H1 (cell line): ENCODE results near the gene RBM6. TPM values are rescaled to one million over a fixed set of nuclear protein-coding genes. Genes with fewer than 3 reads are reported as not detected.

Experiments used
- CTCF ChIA-PET: fragments of 300-600 bp; sonication (Branson Sonifier 250); formaldehyde crosslinking; loops from one replicate; lab custom pipeline; 2021; ENCODE audit not compliant: partially characterized antibody; lab: Charles Lee
- POLR2A ChIA-PET: fragments of 300-600 bp; sonication (Branson Sonifier 250); formaldehyde crosslinking; loops from one replicate; lab custom pipeline; 2021; ENCODE audit warnings: inconsistent platforms; ENCODE audit not compliant: partially characterized antibody; lab: Charles Lee
- DNase-seq, 2 experiments: peaks; one replicate each; pipeline versions ENCODE4 v3.0.0 to v3.0.0-alpha.2; 2010 to 2022; ENCODE audit warnings: low spot score in 2 of 2, low read depth in 1 of 2, mixed read lengths in 1 of 2
- FAIRE-seq: peaks from 2 replicates; lab custom pipeline; 2011; peaks lifted over from hg19 to GRCh38; lab: Jason Lieb, UNC
- H2AFZ ChIP-seq: 2 replicates; pipeline ENCODE4 v1.8.1; 2012; ENCODE audit warnings: low read length, inconsistent platforms
- H2AK5ac ChIP-seq: 2 replicates; pipeline ENCODE4 v1.6.1; 2013; ENCODE audit warnings: low read depth, low read length
- H2BK120ac ChIP-seq: replicated peaks from 2 replicates; pipeline ENCODE3; 2013; ENCODE audit warnings: low read depth, low read length, inconsistent platforms
- H2BK12ac ChIP-seq: 2 replicates; pipeline ENCODE4 v1.6.1; 2013; ENCODE audit warnings: low read depth, low read length
- H2BK15ac ChIP-seq: 2 replicates; pipeline ENCODE4 v1.6.1; 2013; ENCODE audit warnings: low read length
- H2BK20ac ChIP-seq: 2 replicates; pipeline ENCODE4 v1.6.1; 2013; ENCODE audit warnings: low read length
- H2BK5ac ChIP-seq: 2 replicates; pipeline ENCODE4 v1.6.1; 2013; ENCODE audit warnings: low read depth, low read length
- H3K14ac ChIP-seq: 2 replicates; pipeline ENCODE4 v1.6.1; 2013; ENCODE audit warnings: inconsistent platforms; ENCODE audit not compliant: insufficient read length
- H3K18ac ChIP-seq: 2 replicates; pipeline ENCODE4 v1.6.1; 2013; ENCODE audit warnings: low read length; ENCODE audit errors: extremely low read depth
- H3K23ac ChIP-seq: 2 replicates; pipeline ENCODE4 v1.6.1; 2013; ENCODE audit warnings: inconsistent platforms; ENCODE audit not compliant: insufficient read length
- H3K23me2 ChIP-seq: 2 replicates; pipeline ENCODE4 v1.6.1; 2013; ENCODE audit warnings: low read depth, low read length
- H3K27ac ChIP-seq: 2 replicates; pipeline ENCODE4 v1.6.1; 2011; ENCODE audit warnings: low read depth, low read length, inconsistent platforms
- H3K27me3 ChIP-seq, 4 experiments: replicated peaks in 1 of 4; 1 replicate in 1 of 4; 2 replicates in 3 of 4; pipeline versions ENCODE4 v1.6.1 to v1.8.1; 2011 to 2013; ENCODE audit warnings: low read length in 3 of 4, mild to moderate bottlenecking in 3 of 4, inconsistent platforms in 2 of 4, mixed read lengths in 2 of 4, moderate library complexity in 1 of 4; ENCODE audit not compliant: control insufficient read depth in 3 of 4, insufficient read depth in 3 of 4; ENCODE audit errors: extremely low read depth in 1 of 4
- H3K36me3 ChIP-seq, 4 experiments: 2 replicates each; pipeline versions ENCODE4 v1.6.1 to v1.8.1; 2011 to 2013; ENCODE audit warnings: mild to moderate bottlenecking in 4 of 4, low read length in 3 of 4, moderate library complexity in 2 of 4, control low read depth in 1 of 4, inconsistent platforms in 1 of 4; ENCODE audit not compliant: insufficient read depth in 4 of 4, control insufficient read depth in 2 of 4
- H3K4ac ChIP-seq: replicated peaks from 2 replicates; pipeline ENCODE3; 2013; ENCODE audit warnings: low read length, low read depth, mixed read lengths, inconsistent platforms; ENCODE audit not compliant: insufficient read length
- H3K4me1 ChIP-seq, 4 experiments: replicated peaks in 1 of 4; 1 replicate in 1 of 4; 2 replicates in 3 of 4; pipeline versions ENCODE4 v1.6.1 to v1.8.1; 2011 to 2013; ENCODE audit warnings: low read length in 3 of 4, inconsistent platforms in 2 of 4, mixed read lengths in 1 of 4; ENCODE audit not compliant: insufficient read depth in 4 of 4, control insufficient read depth in 3 of 4
- H3K4me2 ChIP-seq, 2 experiments: 2 replicates each; pipeline versions ENCODE4 v1.6.1 to v1.8.1; 2011 to 2013; ENCODE audit warnings: low read depth in 2 of 2, low read length in 2 of 2, control low read depth in 1 of 2, inconsistent platforms in 1 of 2, mild to moderate bottlenecking in 1 of 2; ENCODE audit not compliant: insufficient read depth in 1 of 2
- H3K4me3 ChIP-seq, 4 experiments: fragments of 200-600, 300-600 bp in 1 of 4; sonication (generic), shearing (Covaris generic), sonication (Bioruptor Twin) in 1 of 4; 2 replicates each; pipeline versions ENCODE4 v1.5.1 to v1.8.1; 2011 to 2016; ENCODE audit warnings: low read length in 4 of 4, low read depth in 3 of 4, control low read depth in 2 of 4, inconsistent platforms in 2 of 4, mild to moderate bottlenecking in 2 of 4, mixed read lengths in 1 of 4, moderate library complexity in 1 of 4; ENCODE audit not compliant: insufficient read depth in 2 of 4; ENCODE audit errors: extremely low read depth in 1 of 4
- H3K56ac ChIP-seq: replicated peaks from 2 replicates; pipeline ENCODE3; 2013; ENCODE audit warnings: low read depth, mild to moderate bottlenecking, mixed read lengths, low read length, inconsistent platforms; ENCODE audit not compliant: insufficient read length
- H3K79me1 ChIP-seq: 2 replicates; pipeline ENCODE4 v1.6.1; 2013; ENCODE audit warnings: low read depth, low read length, control low read depth
- H3K79me2 ChIP-seq, 2 experiments: 2 replicates each; pipeline versions ENCODE4 v1.6.1 to v1.8.1; 2012 to 2013; ENCODE audit warnings: low read length in 2 of 2, mild to moderate bottlenecking in 2 of 2, inconsistent platforms in 1 of 2; ENCODE audit not compliant: insufficient read depth in 2 of 2, control insufficient read depth in 1 of 2
- H3K9ac ChIP-seq, 4 experiments: replicated peaks in 1 of 4; 1 replicate in 1 of 4; 2 replicates in 3 of 4; pipeline versions ENCODE4 v1.6.1 to v1.8.1; 2011 to 2013; ENCODE audit warnings: low read depth in 3 of 4, low read length in 3 of 4, control low read depth in 2 of 4, mild to moderate bottlenecking in 2 of 4, moderate library complexity in 2 of 4, inconsistent platforms in 1 of 4; ENCODE audit errors: extremely low read depth in 1 of 4
- H3K9me3 ChIP-seq, 2 experiments: 2 replicates each; pipeline versions ENCODE4 v1.6.1 to v1.8.1; 2012 to 2013; ENCODE audit warnings: mild to moderate bottlenecking in 2 of 2, moderate library complexity in 2 of 2, control low read depth in 1 of 2, inconsistent platforms in 1 of 2, low read depth in 1 of 2, low read length in 1 of 2, mixed read lengths in 1 of 2; ENCODE audit not compliant: insufficient read depth in 2 of 2
- H4K20me1 ChIP-seq, 2 experiments: replicated peaks in 1 of 2; 2 replicates each; pipeline versions ENCODE3 to v1.8.1; 2011 to 2013; ENCODE audit warnings: inconsistent platforms in 2 of 2, low read length in 2 of 2, mild to moderate bottlenecking in 1 of 2; ENCODE audit not compliant: insufficient read depth in 2 of 2, control insufficient read depth in 1 of 2
- H4K5ac ChIP-seq: 2 replicates; pipeline ENCODE4 v1.6.1; 2013; ENCODE audit warnings: low read length, low read depth, mixed read lengths, inconsistent platforms; ENCODE audit not compliant: insufficient read length
- H4K8ac ChIP-seq: 2 replicates; pipeline ENCODE4 v1.8.0; 2013; ENCODE audit warnings: mild to moderate bottlenecking, moderate library complexity, low read length, inconsistent platforms; ENCODE audit not compliant: insufficient read depth; ENCODE audit errors: extremely low read depth
- H4K91ac ChIP-seq: replicated peaks from 2 replicates; pipeline ENCODE3; 2013; ENCODE audit warnings: low read length, mixed read lengths, inconsistent platforms; ENCODE audit not compliant: insufficient read length
- CBX5 ChIP-seq: fragments of 300-800, 300-1000 bp; sonication (generic); IDR thresholded peaks from 2 replicates; pipeline ENCODE4 v1.7.1; 2016; ENCODE audit warnings: antibody characterized with exemption, low read length, low read depth
- CREB1 ChIP-seq: IDR thresholded peaks from 2 replicates; pipeline ENCODE4 v1.6.1; 2012; ENCODE audit warnings: inconsistent platforms
- EP300 ChIP-seq, 2 experiments: IDR thresholded peaks; 1 replicate in 1 of 2; 2 replicates in 1 of 2; pipeline ENCODE4 v1.6.1; 2011 to 2012; ENCODE audit warnings: low read depth in 2 of 2, low read length in 2 of 2, mild to moderate bottlenecking in 2 of 2, borderline replicate concordance in 1 of 2, inconsistent platforms in 1 of 2, moderate library complexity in 1 of 2
- FOSL1 ChIP-seq: IDR thresholded peaks from 2 replicates; pipeline ENCODE4 v1.6.1; 2011; ENCODE audit warnings: mild to moderate bottlenecking, low read depth, low read length, moderate library complexity; ENCODE audit not compliant: insufficient read depth
- POLR2AphosphoS5 ChIP-seq: IDR thresholded peaks from 2 replicates; pipeline ENCODE4 v1.6.1; 2011; ENCODE audit warnings: low read depth, low read length
- SAP30 ChIP-seq: fragments of 300-600 bp; sonication (generic); IDR thresholded peaks from 2 replicates; pipeline ENCODE4 v1.7.1; 2012; ENCODE audit warnings: low read length, moderate library complexity, mild to moderate bottlenecking, inconsistent platforms; ENCODE audit not compliant: insufficient read depth, insufficient replicate concordance
- TAF7 ChIP-seq: optimal IDR thresholded peaks from 2 replicates; pipeline ENCODE3; 2011; ENCODE audit warnings: low read depth, mild to moderate bottlenecking, inconsistent platforms, low read length, moderate library complexity, borderline replicate concordance
- YY1 ChIP-seq: IDR thresholded peaks from 2 replicates; pipeline ENCODE4 v1.6.1; 2011; ENCODE audit warnings: low read depth, mild to moderate bottlenecking, low read length
- WGBS, 2 experiments: shearing (Covaris generic) in 1 of 2; methylation state at CpG; one replicate each; pipeline versions ENCODE4 v1.1.6 to v1.1.7; 2013 to 2015; ENCODE audit warnings: low lambda C conversion rate in 2 of 2, mixed read lengths in 2 of 2, inconsistent platforms in 1 of 2, low coverage in 1 of 2, missing lambda C conversion rate in 1 of 2; ENCODE audit not compliant: insufficient replicate concordance in 2 of 2, insufficient coverage in 1 of 2, insufficient read length in 1 of 2; ENCODE audit errors: extremely low coverage in 1 of 2, missing lambda C conversion rate in 1 of 2; 5-methylcytosine and 5-hydroxymethylcytosine counted together
- polyA plus RNA-seq, 7 experiments: library from polyadenylated mRNA; depleted of rRNA in 3 of 7; stranded (reverse) in 5 of 7; unstranded in 2 of 7; fragments of >200 nt in 5 of 7; fragments of 200-250 nt in 2 of 7; gene quantifications; 1 replicate in 5 of 7; 2 replicates in 1 of 7; 4 replicates in 1 of 7; pipeline versions ENCODE4 v1.2.1 to v1.2.3, GENCODE V29; 2011 to 2013; ENCODE audit warnings: missing spikeins in 2 of 7, mixed read lengths in 2 of 7
- total RNA-seq: library from RNA; stranded (reverse); fragmentation: NEBNext Ultra II Directional; extraction: Animal tissue kit (Norgen Biotek cat#: 25700); gene quantifications from 2 replicates; pipeline ENCODE4 v1.2.1, GENCODE V29; 2021

Gene RBM6
- total and polyA plus RNA-seq, 2 of the 8 experiments (the other 6 are each of a cell fraction or from before 2014, with no cell fraction given): 30.6 to 80.1 TPM

DNA sequence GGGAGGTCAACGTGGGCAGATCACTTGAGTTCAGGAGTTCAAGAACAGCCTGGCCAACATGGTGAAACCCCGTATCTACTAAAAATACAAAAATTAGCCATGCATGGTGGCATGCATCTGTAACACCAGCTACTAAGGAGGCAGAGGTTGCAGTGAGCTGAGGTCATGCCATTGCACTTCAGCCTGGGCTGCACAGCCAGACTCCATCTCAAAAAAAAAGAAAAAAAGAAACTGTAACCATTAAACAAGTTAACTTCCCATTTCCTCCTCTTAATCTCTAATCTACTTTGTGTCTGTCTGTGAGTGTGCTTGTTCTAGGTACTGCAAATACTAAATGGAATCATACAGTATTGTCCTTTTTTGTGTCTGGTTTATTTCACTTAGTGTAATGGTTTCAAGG lies 2.7 kb downstream of the RBM6 start:
- H4K91ac ChIP-seq: no peak overlapping the region
- H3K9ac ChIP-seq: no peak overlapping the region
- H3K4ac ChIP-seq: no peak overlapping the region
- 95% methylated on average over 2 of the region's 2 CpGs; no CpG with 5 or more reads in 1 of the 2 experiments for WGBS, 2 experiments
- peaks cover 0 to 4% (median 0%) of the 10 kb centered on the region in 4 experiments; a peak in 2 of 7 replicates for H3K4me1 ChIP-seq
- H2BK12ac ChIP-seq: no peak overlapping the region
- POLR2A ChIA-PET: no interaction called here
- H4K8ac ChIP-seq: no peak overlapping the region
- H2AK5ac ChIP-seq: no peak overlapping the region
- CTCF ChIA-PET: no interaction called here
- H3K36me3 ChIP-seq: 0 out of 8 replicates have a peak, but pooled peaks cover 0 to 3% (median 0%) of the 10 kb centered on the region in 4 experiments
- no peak overlapping the region for H2AFZ ChIP-seq
- no peak overlapping the region for H3K56ac ChIP-seq
- no peak overlapping the region for H2BK5ac ChIP-seq
- no peak overlapping the region for H4K5ac ChIP-seq
- peaks cover 2 to 9% of the 10 kb centered on the region in 2 experiments for H4K20me1 ChIP-seq
- no peak overlapping the region for H3K18ac ChIP-seq
- no peaks in the 10 kb centered on the region for H3K23me2 ChIP-seq
- peaks cover 32 to 71% of the 10 kb centered on the region in 2 experiments for H3K79me2 ChIP-seq
- no peaks in the 10 kb centered on the region for H3K9me3 ChIP-seq
- no peak overlapping the region for H3K23ac ChIP-seq
- H2BK20ac ChIP-seq: no peak overlapping the region
- FAIRE-seq: no peak
- no peak overlapping the region for H3K27ac ChIP-seq
- no peaks in the 10 kb centered on the region for H3K27me3 ChIP-seq
- H3K14ac ChIP-seq: no peak overlapping the region
- no peak overlapping the region for H3K4me2 ChIP-seq
- DNase-seq: no peak
- no peak overlapping the region for H3K4me3 ChIP-seq
- peaks cover 5% of the 10 kb centered on the region; the same call in 1 of the 2 replicates for H3K79me1 ChIP-seq
- H2BK120ac ChIP-seq: no peak overlapping the region
- TF ChIP-seq POLR2AphosphoS5 (no peak), CBX5 (no peak), YY1 (no peak), CREB1 (no peak), TAF7 (no peak), FOSL1 (no peak), SAP30 (no peak), EP300 (IDR thresholded peaks at IDR 0.05; ENCODE audit: borderline replicate concordance in 1 of 2, low read depth in 2 of 2, low read length in 2 of 2) (no peak)
- H2BK15ac ChIP-seq: no peak overlapping the region
